Activated CD4-positive, alpha-beta T cell treated with anti-CD3 and anti-CD28 coated beads, Interleukin-2, amount 10 ng/mL, durations not matched to agents 7 days and 5 days (primary cell): Measurements from ENCODE around the gene CELSR1. TPM values are rescaled to one million over a fixed set of nuclear protein-coding genes. Genes with fewer than 3 reads are reported as not detected.

ENCODE experiments used
- CTCF ChIA-PET: fragments of 350-600 bp; sonication (Branson Sonifier 250); formaldehyde crosslinking; loops from one replicate; lab custom pipeline; 2021; ENCODE audit warnings: antibody characterized with exemption; lab: Charles Lee
- POLR2A ChIA-PET: fragments of 350-600 bp; sonication (Branson Sonifier 250); formaldehyde crosslinking; loops from one replicate; lab custom pipeline; 2021; ENCODE audit warnings: antibody characterized with exemption; lab: Charles Lee
- DNase-seq: peaks from one replicate; pipeline ENCODE4 v3.0.0-alpha.2; 2020
- H3K27ac Mint-ChIP-seq: one replicate; pipeline ENCODE4 v1.8.0; 2021; ENCODE audit warnings: mild to moderate bottlenecking, moderate library complexity, mixed read lengths
- H3K27me3 Mint-ChIP-seq: one replicate; pipeline ENCODE4 v1.8.0; 2021; ENCODE audit warnings: mixed read lengths
- H3K36me3 Mint-ChIP-seq: one replicate; pipeline ENCODE4 v1.8.0; 2021; ENCODE audit warnings: low read depth, mixed read lengths
- H3K4me1 Mint-ChIP-seq: one replicate; pipeline ENCODE4 v1.8.0; 2021; ENCODE audit warnings: mixed read lengths
- H3K4me3 Mint-ChIP-seq: one replicate; pipeline ENCODE4 v1.8.0; 2021; ENCODE audit warnings: mild to moderate bottlenecking, moderate library complexity, mixed read lengths
- H3K9me3 Mint-ChIP-seq: one replicate; pipeline ENCODE4 v1.8.0; 2021; ENCODE audit warnings: mixed read lengths
- total RNA-seq, 2 experiments: library from RNA; stranded (reverse); gene quantifications; one replicate each; pipeline ENCODE4 v1.2.3, GENCODE V29; 2021

Gene CELSR1
- total RNA-seq, 2 experiments from 2014 or later = 0.20 to 0.23 TPM

- ChIA-PET POLR2A (no interaction called here), CTCF (no interaction called here)
- Mint-ChIP-seq H3K27ac (no peak overlapping the region), H3K4me3 (no peak overlapping the region), H3K4me1 (no peaks in the 10 kb centered on the region), H3K36me3 (no peaks in the 10 kb centered on the region), H3K9me3 (peaks cover 8% of the 10 kb centered on the region), H3K27me3 (no peaks in the 10 kb centered on the region)
- no peak for DNase-seq
These were observed 157.4 kb downstream of the CELSR1 start for GRCh38 chr22:46380069-46380468.

GRCh38 chr22:46379066-46379930 is 158.1 kb downstream of the CELSR1 start:
- Mint-ChIP-seq H3K9me3 (peaks cover 8% of the 10 kb centered on the region), H3K36me3 (no peaks in the 10 kb centered on the region), H3K27me3 (no peaks in the 10 kb centered on the region), H3K4me1 (peaks cover 3% of the 10 kb centered on the region), H3K27ac (no peak overlapping the region), H3K4me3 (no peak overlapping the region)
- POLR2A ChIA-PET = no interaction called here
- CTCF ChIA-PET = interaction anchor here (1.1 kb wide), 1 partner anchor 178 kb away, joined by 3 read pairs; no protein-coding TSS in a partner anchor
- DNase-seq = no peak

- Mint-ChIP-seq H3K9me3 (peaks cover 8% of the 10 kb centered on the region), H3K27ac (no peak overlapping the region), H3K27me3 (no peaks in the 10 kb centered on the region), H3K36me3 (no peaks in the 10 kb centered on the region), H3K4me1 (peaks cover 9% of the 10 kb centered on the region), H3K4me3 (no peak overlapping the region)
- DNase-seq = no peak
- CTCF ChIA-PET = interaction anchor here (1.1 kb wide), 1 partner anchor 179 kb away, joined by 3 read pairs; no protein-coding TSS in a partner anchor
- POLR2A ChIA-PET = no interaction called here
These were observed 158.9 kb downstream of the CELSR1 start for GRCh38 chr22:46378426-46379065.

GRCh38 chr22:46377525-46378425 is 159.6 kb downstream of the CELSR1 start:
- ChIA-PET POLR2A (no interaction called here), CTCF (interaction anchor here (1.1 kb wide), 1 partner anchor 180 kb away, joined by 3 read pairs; no protein-coding TSS in a partner anchor)
- Mint-ChIP-seq H3K4me3 (no peak overlapping the region), H3K27ac (no peak overlapping the region), H3K9me3 (peaks cover 8% of the 10 kb centered on the region), H3K27me3 (no peaks in the 10 kb centered on the region), H3K36me3 (no peaks in the 10 kb centered on the region), H3K4me1 (peaks cover 13% of the 10 kb centered on the region)
- DNase-seq = no peak

GRCh38 chr22:46376908-46377524 is 160.4 kb downstream of the CELSR1 start:
- POLR2A ChIA-PET = no interaction called here
- peaks cover 13% of the 10 kb centered on the region for H3K4me1 Mint-ChIP-seq
- H3K36me3 Mint-ChIP-seq = no peaks in the 10 kb centered on the region
- DNase-seq = no peak
- CTCF ChIA-PET = interaction anchor here (1.2 kb wide), 1 partner anchor 9 kb away, joined by 3 read pairs; no protein-coding TSS in a partner anchor
- H3K27me3 Mint-ChIP-seq = no peaks in the 10 kb centered on the region
- no peak overlapping the region for H3K4me3 Mint-ChIP-seq
- peaks cover 8% of the 10 kb centered on the region for H3K9me3 Mint-ChIP-seq
- H3K27ac Mint-ChIP-seq = no peak overlapping the region

- no peaks in the 10 kb centered on the region for H3K36me3 Mint-ChIP-seq
- H3K9me3 Mint-ChIP-seq = peaks cover 8% of the 10 kb centered on the region
- ChIA-PET CTCF (interaction anchor here (1.2 kb wide), 1 partner anchor 8 kb away, joined by 3 read pairs; no protein-coding TSS in a partner anchor), POLR2A (no interaction called here)
- H3K27me3 Mint-ChIP-seq = peaks cover 2% of the 10 kb centered on the region
- no peak for DNase-seq
- H3K4me3 Mint-ChIP-seq = no peak overlapping the region
- peaks cover 19% of the 10 kb centered on the region for H3K4me1 Mint-ChIP-seq
- H3K27ac Mint-ChIP-seq = no peak overlapping the region
These were observed 161.3 kb downstream of the CELSR1 start for GRCh38 chr22:46376111-46376510.

GRCh38 chr22:46374663-46375474 is 162.6 kb downstream of the CELSR1 start:
- Mint-ChIP-seq H3K4me3 (no peak overlapping the region), H3K4me1 (peaks cover 28% of the 10 kb centered on the region), H3K27me3 (peaks cover 2% of the 10 kb centered on the region), H3K27ac (no peak overlapping the region), H3K36me3 (no peaks in the 10 kb centered on the region), H3K9me3 (peaks cover 8% of the 10 kb centered on the region)
- ChIA-PET CTCF (no interaction called here), POLR2A (no interaction called here)
- no peak for DNase-seq

GRCh38 chr22:46373921-46374662 is 163.3 kb downstream of the CELSR1 start:
- DNase-seq = no peak
- Mint-ChIP-seq H3K27me3 (peaks cover 2% of the 10 kb centered on the region), H3K9me3 (peaks cover 8% of the 10 kb centered on the region), H3K27ac (no peak overlapping the region), H3K4me3 (no peak overlapping the region), H3K36me3 (no peaks in the 10 kb centered on the region), H3K4me1 (peaks cover 28% of the 10 kb centered on the region)
- CTCF ChIA-PET = no interaction called here
- POLR2A ChIA-PET = no interaction called here

- H3K27ac Mint-ChIP-seq = no peak overlapping the region
- no peak overlapping the region for H3K4me3 Mint-ChIP-seq
- no peaks in the 10 kb centered on the region for H3K36me3 Mint-ChIP-seq
- peaks cover 2% of the 10 kb centered on the region for H3K27me3 Mint-ChIP-seq
- DNase-seq = no peak
- CTCF ChIA-PET = no interaction called here
- peaks cover 28% of the 10 kb centered on the region for H3K4me1 Mint-ChIP-seq
- POLR2A ChIA-PET = no interaction called here
- peaks cover 8% of the 10 kb centered on the region for H3K9me3 Mint-ChIP-seq
These were observed 164.3 kb downstream of the CELSR1 start for GRCh38 chr22:46373159-46373558.

- Mint-ChIP-seq H3K4me1 (peaks cover 29% of the 10 kb centered on the region), H3K36me3 (no peaks in the 10 kb centered on the region), H3K4me3 (no peak overlapping the region), H3K27ac (no peak overlapping the region), H3K9me3 (peaks cover 8% of the 10 kb centered on the region), H3K27me3 (peaks cover 2% of the 10 kb centered on the region)
- ChIA-PET CTCF (no interaction called here), POLR2A (no interaction called here)
- DNase-seq = no peak
These were observed 164.7 kb downstream of the CELSR1 start for GRCh38 chr22:46372686-46373085.

GRCh38 chr22:46371623-46372226 is 165.7 kb downstream of the CELSR1 start:
- Mint-ChIP-seq H3K4me1 (peaks cover 30% of the 10 kb centered on the region), H3K27ac (no peak overlapping the region), H3K4me3 (no peak overlapping the region), H3K9me3 (peaks cover 6% of the 10 kb centered on the region), H3K36me3 (no peaks in the 10 kb centered on the region), H3K27me3 (peaks cover 2% of the 10 kb centered on the region)
- CTCF ChIA-PET = no interaction called here
- DNase-seq = no peak
- POLR2A ChIA-PET = interaction anchor here (0.7 kb wide), 1 partner anchor 75 kb away, joined by 3 read pairs; the partner anchor contains the start of gene GTSE1
